Epithelial cell of proximal tubule (primary cell): Measurements from ENCODE around the gene DOK7. TPM values are rescaled to one million over a fixed set of nuclear protein-coding genes. Genes with fewer than 3 reads are reported as not detected.

Experiments used
- DNase-seq: peaks from one replicate; pipeline ENCODE4 v3.0.0-alpha.2; 2011; ENCODE audit warnings: low read depth
- H3K4me3 ChIP-seq: 2 replicates; pipeline ENCODE4 v1.5.1; 2011; ENCODE audit warnings: low read depth, mild to moderate bottlenecking, low read length
- total RNA-seq: library from RNA; depleted of rRNA; stranded (reverse); fragments of >200 nt; gene quantifications from 2 replicates; pipeline ENCODE4 v1.2.3, GENCODE V29; 2015
- TF ChIP-seq, protein P1 (sequence below): conservative IDR thresholded peaks from 2 replicates; pipeline ENCODE4 v1.5.1; 2012; ENCODE audit warnings: low read depth, mild to moderate bottlenecking, low read length

Gene DOK7
- total RNA-seq, 1 donor from 2014 or later: 0.81 TPM

DNA sequence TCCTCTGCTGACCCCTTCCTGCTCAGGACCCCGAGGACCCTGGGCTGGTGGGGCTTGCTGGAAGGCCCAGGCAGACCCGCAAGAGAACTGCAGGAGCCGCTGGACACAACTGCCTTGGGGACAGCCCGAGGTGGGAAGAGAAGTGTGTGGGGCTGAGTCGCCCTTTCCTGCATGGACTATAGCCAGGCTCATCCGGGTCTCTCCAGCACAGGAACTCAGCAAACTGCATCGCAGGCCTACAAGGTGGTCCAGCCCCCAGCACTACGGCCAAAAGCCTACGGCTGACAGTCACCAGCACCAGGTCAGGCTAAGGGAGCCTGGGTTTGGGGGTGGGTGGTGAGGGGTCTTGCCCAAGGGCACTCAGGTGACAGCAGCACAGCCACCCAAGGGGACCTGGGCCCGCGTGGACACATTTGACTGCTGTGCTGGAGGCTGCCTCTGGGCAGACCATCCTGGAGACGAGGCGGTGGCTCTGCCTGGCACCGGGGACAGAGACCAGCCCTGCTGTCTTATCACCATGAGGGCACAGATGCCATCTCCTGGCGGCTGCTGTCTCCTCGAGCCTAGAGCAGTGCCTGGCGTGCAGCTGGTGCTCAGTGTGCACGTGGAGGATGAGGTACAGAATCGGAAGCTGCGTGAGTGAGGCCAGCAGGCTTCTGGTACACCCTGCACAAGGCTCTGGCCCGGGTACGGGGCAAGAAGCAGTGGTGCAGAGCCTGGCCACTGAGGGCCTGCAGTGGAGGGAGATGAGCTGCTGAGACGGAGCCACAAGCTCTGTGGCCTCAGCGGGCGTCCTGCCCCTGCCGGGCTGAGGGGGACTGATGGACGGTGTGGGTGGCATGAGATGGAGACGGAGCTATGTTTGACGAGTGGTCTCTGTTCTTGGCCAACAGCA, 54.0 kb downstream of the DOK7 start:
- TF ChIP-seq, protein P1, sequence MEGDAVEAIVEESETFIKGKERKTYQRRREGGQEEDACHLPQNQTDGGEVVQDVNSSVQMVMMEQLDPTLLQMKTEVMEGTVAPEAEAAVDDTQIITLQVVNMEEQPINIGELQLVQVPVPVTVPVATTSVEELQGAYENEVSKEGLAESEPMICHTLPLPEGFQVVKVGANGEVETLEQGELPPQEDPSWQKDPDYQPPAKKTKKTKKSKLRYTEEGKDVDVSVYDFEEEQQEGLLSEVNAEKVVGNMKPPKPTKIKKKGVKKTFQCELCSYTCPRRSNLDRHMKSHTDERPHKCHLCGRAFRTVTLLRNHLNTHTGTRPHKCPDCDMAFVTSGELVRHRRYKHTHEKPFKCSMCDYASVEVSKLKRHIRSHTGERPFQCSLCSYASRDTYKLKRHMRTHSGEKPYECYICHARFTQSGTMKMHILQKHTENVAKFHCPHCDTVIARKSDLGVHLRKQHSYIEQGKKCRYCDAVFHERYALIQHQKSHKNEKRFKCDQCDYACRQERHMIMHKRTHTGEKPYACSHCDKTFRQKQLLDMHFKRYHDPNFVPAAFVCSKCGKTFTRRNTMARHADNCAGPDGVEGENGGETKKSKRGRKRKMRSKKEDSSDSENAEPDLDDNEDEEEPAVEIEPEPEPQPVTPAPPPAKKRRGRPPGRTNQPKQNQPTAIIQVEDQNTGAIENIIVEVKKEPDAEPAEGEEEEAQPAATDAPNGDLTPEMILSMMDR: no peak
- no peak for DNase-seq
- no peak overlapping the region for H3K4me3 ChIP-seq

DNA sequence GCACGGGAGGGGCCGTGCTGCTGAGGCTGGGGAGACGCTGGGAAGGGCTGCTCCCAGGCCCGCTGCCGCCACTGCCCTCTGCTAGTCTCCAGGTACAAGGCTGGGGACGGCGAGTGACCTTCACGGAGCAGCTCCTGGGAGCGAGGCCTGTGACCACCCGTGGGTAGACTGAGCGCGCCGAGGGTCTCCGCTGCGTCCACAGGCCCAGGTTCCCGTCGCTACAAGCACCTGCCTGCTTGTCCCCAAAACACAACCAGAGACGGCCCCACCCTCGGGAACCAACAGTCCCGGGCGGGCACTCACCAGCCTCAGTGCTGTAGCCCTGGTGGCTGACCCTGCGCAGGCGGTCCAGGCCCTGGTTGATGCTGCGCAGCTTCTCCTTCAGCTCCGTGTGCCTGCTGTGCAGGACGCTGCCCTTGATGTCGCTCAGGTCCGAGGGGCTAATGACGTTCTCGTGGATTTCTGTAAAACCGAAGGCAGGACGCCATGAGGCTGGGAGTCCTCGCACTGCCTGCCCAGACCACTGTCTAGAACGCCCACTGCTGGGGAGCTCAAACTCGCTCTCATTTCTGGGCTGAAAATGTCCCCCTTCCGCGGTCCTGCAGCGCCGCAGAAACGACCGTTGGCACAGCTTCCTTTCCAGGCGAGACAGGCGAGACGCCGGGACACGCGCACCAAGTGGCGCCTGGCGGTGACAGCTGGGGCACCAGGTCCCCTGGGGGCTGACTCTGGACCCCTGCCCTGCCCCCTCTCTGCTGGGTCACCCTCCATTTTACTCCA, 54.8 kb downstream of the DOK7 start:
- DNase-seq: no peak
- no peak overlapping the region for H3K4me3 ChIP-seq
- TF ChIP-seq, protein P1: no peak

DNA sequence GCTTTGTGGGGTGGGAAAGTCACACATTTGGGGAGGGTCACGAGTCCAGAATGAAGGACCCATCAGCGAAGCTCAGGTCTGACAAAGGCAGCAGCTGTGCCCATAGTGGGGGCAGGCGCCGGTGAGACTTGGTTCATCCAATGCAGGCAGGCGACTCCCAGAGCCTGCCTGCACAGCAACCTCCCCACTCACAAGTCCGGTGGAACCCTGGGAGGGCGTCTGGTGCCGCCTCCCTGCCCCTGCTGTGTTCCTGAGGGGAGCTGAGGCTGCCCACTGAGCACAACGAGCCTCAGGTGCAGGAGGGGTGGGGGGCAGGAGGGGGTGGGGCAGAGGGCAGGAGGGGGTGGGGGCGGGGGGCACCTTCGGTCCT, 55.4 kb downstream of the DOK7 start:
- no peak for DNase-seq
- H3K4me3 ChIP-seq: no peak overlapping the region
- TF ChIP-seq, protein P1: no peak

DNA sequence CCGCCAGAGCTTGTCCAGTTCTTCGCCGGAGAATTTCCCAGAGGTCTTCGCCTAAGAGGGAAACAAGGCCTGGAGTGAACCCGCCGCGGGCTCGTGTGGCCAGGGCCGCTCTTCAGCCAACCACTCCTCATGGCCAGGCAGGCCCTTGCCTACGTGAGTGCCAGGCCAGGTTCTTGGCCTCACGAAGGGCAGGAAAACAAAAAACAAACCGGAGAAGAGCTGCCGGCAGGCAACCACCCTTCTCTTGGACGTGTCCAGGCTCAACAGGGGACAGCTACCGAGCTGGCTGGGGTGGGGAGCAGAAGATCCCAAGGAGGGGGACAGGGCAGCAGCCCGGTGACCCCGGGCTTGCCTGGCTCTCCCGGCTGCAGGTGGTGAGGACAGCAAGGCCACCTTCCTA, 55.8 kb downstream of the DOK7 start:
- DNase-seq: no peak
- TF ChIP-seq, protein P1: no peak
- H3K4me3 ChIP-seq: no peak overlapping the region

DNA sequence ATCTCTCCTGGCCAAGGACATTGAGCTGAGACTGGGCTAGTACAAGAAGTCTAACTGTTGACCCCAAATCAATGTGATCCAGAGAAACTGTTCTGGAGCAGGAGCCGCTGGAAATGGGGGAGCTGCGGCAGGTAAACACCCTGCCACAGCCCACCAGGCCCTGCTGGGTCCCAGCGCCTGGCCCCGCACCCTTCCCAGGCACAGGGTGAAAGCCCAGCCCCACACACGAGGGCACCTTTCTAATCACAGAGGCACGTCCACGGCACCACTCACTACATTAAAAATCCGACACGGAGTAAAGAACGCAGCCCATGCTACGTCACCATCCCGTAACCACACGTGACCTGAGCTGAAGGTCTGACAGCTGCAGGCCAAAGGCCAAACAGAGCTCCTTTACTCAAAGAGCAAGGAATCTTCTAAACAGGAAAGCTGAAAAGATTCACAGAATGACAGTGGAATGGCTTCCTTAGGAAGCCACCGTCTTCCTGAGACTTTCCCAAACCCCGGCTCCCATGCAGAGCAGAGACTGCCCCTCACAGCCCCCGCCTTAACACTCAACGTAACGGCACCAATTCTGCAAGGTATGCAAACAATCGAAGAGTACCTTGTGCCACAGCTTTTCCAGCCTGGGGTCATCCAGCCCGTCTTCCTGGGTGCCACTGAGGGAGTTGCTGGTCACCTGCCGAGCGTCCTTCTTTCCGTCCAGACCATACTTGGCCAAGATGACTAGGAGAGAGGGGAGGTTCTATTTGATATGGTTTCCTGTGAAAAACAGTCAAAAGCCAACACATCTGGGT, 56.6 kb downstream of the DOK7 start:
- DNase-seq: no peak

DNA sequence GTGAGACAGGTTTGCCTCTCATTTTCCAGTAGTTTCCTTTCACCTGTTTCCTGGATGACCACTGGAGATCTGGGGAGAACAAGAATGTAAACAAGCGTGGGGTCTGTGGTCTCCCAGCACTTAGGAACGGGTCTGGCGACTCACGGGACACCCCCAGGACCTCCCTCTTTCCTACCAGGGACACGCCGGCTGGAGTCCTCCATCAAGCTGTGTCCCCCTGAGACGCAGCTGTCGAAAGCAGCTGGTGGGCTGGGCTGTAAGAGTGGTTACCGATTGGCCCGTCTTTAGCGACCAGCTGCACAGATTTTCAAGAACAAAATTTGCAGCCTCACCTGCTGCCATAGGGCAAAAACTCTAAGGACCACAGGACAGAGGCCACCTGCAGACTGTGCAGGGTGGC, 57.2 kb downstream of the DOK7 start:
- H3K4me3 ChIP-seq: no peak overlapping the region
- no peak for DNase-seq
- TF ChIP-seq, protein P1: no peak

More for the DNA sequence above, 56.6 kb downstream of the DOK7 start:
- TF ChIP-seq, protein P1: no peak
- no peak overlapping the region for H3K4me3 ChIP-seq
